Measurements from ENCODE around the gene ZKSCAN5. TPM values are rescaled to one million over a fixed set of nuclear protein-coding genes. Genes with fewer than 3 reads are reported as not detected.
A peak's percentile ranks its signal among the peaks of the same experiment; 100 is the strongest.

Gene ZKSCAN5
- total RNA-seq, 4 donors from 2014 or later, result 5.7 to 8.5 (median 7.4) TPM

- H3K27me3 ChIP-seq, result no peaks in the 10 kb centered on the region
- peak overlapping the region; percentile 16 for H3K27ac ChIP-seq
- H3K4me1 ChIP-seq, result peaks cover 13% of the 10 kb centered on the region
- H3K9me3 ChIP-seq, result no peaks in the 10 kb centered on the region
- H3K36me3 ChIP-seq, result peaks cover 4% of the 10 kb centered on the region
- no peak for DNase-seq (ENCODE audit: low spot score in 2 of 2)
- WGBS, result 49% methylated on average over 14 of the region's 15 CpGs
- TF ChIP-seq POLR2A (IDR thresholded peaks at IDR 0.05) (no peak), EP300 (IDR thresholded peaks at IDR 0.05) (no peak), CTCF (IDR thresholded peaks at IDR 0.05) (no peak), POLR2AphosphoS5 (IDR thresholded peaks at IDR 0.05) (no peak)
- no peak overlapping the region for H3K4me3 ChIP-seq
These were observed 25.7 kb upstream of the ZKSCAN5 start for GRCh38 chr7:99478464-99479440.

- no peak for DNase-seq (ENCODE audit: low spot score in 2 of 2)
- H3K36me3 ChIP-seq, result peaks cover 15% of the 10 kb centered on the region
- H3K4me3 ChIP-seq, result no peak overlapping the region
- H3K27me3 ChIP-seq, result no peaks in the 10 kb centered on the region
- 43% methylated on average over 5 of the region's 5 CpGs for WGBS
- no peak for TF ChIP-seq POLR2AphosphoS5 (IDR thresholded peaks at IDR 0.05)
- TF ChIP-seq EP300 (IDR thresholded peaks at IDR 0.05), result no peak
- TF ChIP-seq POLR2A (IDR thresholded peaks at IDR 0.05), result no peak
- TF ChIP-seq CTCF (IDR thresholded peaks at IDR 0.05), result no peak
- H3K4me1 ChIP-seq, result no peaks in the 10 kb centered on the region
- no peaks in the 10 kb centered on the region for H3K9me3 ChIP-seq
- H3K27ac ChIP-seq, result no peak overlapping the region
These were observed 19.4 kb upstream of the ZKSCAN5 start for GRCh38 chr7:99485094-99485493.

- H3K27ac ChIP-seq, result no peak overlapping the region
- no peaks in the 10 kb centered on the region for H3K4me1 ChIP-seq
- no peaks in the 10 kb centered on the region for H3K27me3 ChIP-seq
- WGBS, result 92% methylated on average over 4 of the region's 4 CpGs
- DNase-seq (ENCODE audit: low spot score in 2 of 2), result no peak
- peaks cover 9% of the 10 kb centered on the region for H3K9me3 ChIP-seq
- H3K36me3 ChIP-seq, result peaks cover 29% of the 10 kb centered on the region
- TF ChIP-seq POLR2A (IDR thresholded peaks at IDR 0.05), result no peak
- TF ChIP-seq EP300 (IDR thresholded peaks at IDR 0.05), result no peak
- no peak for TF ChIP-seq POLR2AphosphoS5 (IDR thresholded peaks at IDR 0.05)
- TF ChIP-seq CTCF (IDR thresholded peaks at IDR 0.05), result no peak
- H3K4me3 ChIP-seq, result no peak overlapping the region
These were observed 15.2 kb upstream of the ZKSCAN5 start for GRCh38 chr7:99489235-99489634.

- TF ChIP-seq CTCF (IDR thresholded peaks at IDR 0.05) (no peak), POLR2AphosphoS5 (IDR thresholded peaks at IDR 0.05) (no peak), EP300 (IDR thresholded peaks at IDR 0.05) (no peak), POLR2A (IDR thresholded peaks at IDR 0.05) (no peak)
- H3K36me3 ChIP-seq, result peaks cover 45% of the 10 kb centered on the region
- no peaks in the 10 kb centered on the region for H3K27me3 ChIP-seq
- no peak for DNase-seq (ENCODE audit: low spot score in 2 of 2)
- no peak overlapping the region for H3K27ac ChIP-seq
- no peak overlapping the region for H3K4me3 ChIP-seq
- peaks cover 18% of the 10 kb centered on the region for H3K9me3 ChIP-seq
- WGBS, result 78% methylated on average over 3 of the region's 3 CpGs
- no peaks in the 10 kb centered on the region for H3K4me1 ChIP-seq
These were observed 13.6 kb upstream of the ZKSCAN5 start for GRCh38 chr7:99490878-99491277.

GRCh38 chr7:99493823-99494222 is 10.6 kb upstream of the ZKSCAN5 start:
- no peaks in the 10 kb centered on the region for H3K27me3 ChIP-seq
- 93% methylated on average over 6 of the region's 6 CpGs for WGBS

More at GRCh38 chr7:99493823-99494222, 10.6 kb upstream of the ZKSCAN5 start:
- no peak overlapping the region for H3K27ac ChIP-seq
- peaks cover 18% of the 10 kb centered on the region for H3K9me3 ChIP-seq
- H3K4me1 ChIP-seq, result peaks cover 17% of the 10 kb centered on the region
- no peak for DNase-seq (ENCODE audit: low spot score in 2 of 2)
- TF ChIP-seq EP300 (IDR thresholded peaks at IDR 0.05) (no peak), POLR2A (IDR thresholded peaks at IDR 0.05) (no peak), CTCF (IDR thresholded peaks at IDR 0.05) (no peak), POLR2AphosphoS5 (IDR thresholded peaks at IDR 0.05) (no peak)
- peaks cover 48% of the 10 kb centered on the region for H3K36me3 ChIP-seq
- no peak overlapping the region for H3K4me3 ChIP-seq

All from suprapubic skin (tissue), 4 donors.